Activated CD4-positive, alpha-beta T cell treated with anti-CD3 and anti-CD28 coated beads for 48 hours (primary cell): ENCODE data around the gene SYCP2.
"Not testable (repeated sequence)": the region's sequence is repeated elsewhere in the genome, so short reads cannot be mapped to it uniquely, and the experiment has no call there.

Experiments
- DNase-seq: peaks from one replicate; pipeline ENCODE4 v3.0.0-alpha.2; 2020

SYCP2 gene

DNA sequence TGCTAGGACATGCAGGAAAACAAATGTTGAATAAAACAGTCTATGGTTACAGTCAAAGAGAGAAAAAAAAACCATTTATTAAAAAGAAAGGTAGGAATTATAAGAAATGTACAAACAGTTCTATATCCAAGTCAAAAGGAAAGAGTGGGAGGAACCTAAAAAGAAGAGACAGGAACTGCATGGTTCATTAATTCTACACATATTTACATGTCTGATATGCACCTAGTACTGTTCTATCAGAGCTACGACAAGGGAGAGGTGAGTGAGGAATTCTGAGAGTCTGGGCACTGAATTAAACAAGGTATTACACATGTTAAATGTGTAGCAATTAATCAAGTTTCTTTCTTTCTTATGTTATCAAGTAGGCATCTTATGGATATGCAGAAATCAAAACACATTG is 41.9 kb downstream of the SYCP2 start:
- DNase-seq: no peak

DNA sequence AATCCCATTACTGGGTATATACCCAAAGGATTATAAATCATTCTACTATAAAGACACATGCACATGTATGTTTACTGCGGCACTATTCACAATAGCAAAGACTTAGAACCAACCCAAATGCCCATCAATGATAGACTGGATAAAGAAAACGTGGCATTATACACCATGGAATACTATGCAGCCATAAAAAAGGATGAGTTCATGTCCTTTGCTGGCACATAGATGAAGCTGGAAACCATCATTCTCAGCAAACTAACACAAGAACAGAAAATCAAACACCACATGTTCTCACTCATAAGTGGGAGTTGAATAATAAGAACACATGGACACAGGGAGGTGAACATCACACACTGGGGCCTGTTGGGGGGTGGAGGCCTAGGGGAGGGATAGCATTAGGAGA is 43.4 kb downstream of the SYCP2 start:
- DNase-seq: not testable (repeated sequence)

DNA sequence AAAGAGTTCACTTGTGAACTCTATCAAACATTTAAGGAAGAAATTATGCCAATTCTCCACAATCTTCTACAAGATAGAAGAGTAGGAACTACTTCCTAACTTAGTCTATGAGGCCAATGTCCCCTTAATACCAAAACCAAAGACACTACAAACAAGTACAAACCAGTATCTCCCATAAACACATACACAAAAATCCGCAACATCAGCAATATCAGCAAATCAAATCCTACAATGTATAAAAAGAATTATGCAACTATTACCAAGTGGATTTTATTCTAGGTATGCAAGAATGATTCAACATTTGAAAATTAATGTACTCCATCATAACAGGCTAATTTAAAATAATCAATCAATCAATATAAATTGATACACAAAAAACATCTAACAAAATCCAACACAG is 45.4 kb downstream of the SYCP2 start:
- DNase-seq: no peak

DNA sequence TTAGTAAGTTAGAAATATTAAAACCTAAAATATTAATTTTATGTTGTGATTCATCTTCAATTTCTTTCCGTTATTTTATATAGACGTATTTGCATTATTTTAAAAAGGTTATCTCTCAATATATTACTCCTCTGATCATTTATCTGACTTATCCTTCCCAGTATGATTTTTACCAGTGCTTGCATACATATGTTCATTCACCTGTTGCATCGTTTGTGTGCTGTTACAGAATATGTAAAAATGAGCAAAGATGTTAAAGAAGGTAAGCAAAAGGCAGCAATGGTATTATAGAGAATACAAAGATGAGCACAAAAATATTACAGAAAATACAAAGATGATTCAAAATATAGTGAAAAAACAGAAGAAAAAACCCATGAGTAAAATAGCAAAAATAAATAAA is 48.9 kb downstream of the SYCP2 start:
- no peak for DNase-seq

DNA sequence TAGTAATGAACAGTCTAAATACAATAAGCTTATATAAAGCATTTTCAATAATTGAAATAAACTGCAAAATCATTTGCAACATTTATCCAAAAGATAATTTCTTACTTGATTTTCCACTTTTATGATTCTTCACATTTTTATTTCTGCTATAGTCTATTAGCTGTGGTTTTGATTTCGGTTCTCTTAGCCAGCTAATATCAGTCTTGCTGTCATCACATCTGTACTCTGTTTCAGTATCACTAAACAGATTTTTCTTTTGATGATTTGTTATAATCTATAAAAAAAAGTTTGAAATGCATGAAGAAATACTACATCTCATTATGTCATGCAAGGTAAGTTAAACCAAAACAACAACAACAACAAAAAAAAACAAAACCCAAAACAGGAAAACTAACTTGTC is 53.2 kb downstream of the SYCP2 start:
- no peak for DNase-seq

DNA sequence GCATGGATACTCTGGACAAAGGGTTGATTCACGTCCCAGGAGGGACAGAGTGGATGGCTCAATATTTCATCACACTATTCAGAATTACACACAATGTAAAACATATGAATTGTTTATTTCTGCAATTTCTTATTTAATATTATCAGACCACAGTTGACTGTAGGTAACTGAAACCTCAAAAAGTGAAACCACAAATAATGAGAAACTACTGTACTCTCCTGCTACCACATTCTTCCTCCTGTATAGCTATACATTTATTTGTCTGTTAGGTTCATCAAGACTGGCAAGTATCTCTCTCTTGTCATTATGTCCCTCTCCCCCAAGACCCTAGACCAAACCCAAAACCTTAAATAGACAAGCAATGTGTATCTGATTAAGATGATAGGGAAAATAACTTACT is 60.0 kb downstream of the SYCP2 start:
- no peak for DNase-seq

DNA sequence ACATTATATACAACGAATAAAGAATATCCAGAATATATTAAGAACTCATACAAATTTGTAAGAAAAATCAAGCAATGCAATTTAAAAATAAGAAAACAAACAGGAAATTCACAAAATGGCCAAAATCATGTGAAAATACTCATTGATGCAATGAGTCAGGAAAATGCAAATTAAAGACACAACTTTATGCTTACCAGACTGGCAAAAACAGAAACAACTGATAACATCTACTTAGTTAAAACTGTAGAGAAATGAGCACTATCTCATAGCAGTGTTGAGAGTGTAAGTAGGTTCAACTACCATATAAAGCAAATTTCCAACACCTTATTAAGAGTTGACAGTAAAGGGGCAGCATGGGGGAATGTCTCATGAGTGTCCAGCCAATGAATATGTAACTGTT is 62.3 kb downstream of the SYCP2 start:
- DNase-seq: no peak

DNA sequence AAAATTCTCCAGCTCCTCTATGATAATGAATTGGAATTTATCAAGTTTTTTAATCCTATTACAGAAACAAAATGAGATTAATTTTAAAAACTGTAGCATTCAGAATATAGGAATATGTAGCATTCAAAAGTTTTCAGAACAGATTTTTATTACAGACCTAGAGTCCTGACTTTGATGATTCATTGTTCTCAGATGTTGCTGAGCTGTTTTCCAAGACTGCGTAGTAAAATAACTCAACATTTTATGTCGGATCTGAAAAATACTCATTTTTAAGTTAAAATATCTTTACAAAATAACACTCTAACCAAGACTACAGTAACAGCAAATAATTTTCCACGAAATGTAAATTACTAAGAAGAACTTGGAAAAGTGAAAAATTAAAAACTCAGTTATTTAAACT is 67.1 kb downstream of the SYCP2 start:
- no peak for DNase-seq

DNA sequence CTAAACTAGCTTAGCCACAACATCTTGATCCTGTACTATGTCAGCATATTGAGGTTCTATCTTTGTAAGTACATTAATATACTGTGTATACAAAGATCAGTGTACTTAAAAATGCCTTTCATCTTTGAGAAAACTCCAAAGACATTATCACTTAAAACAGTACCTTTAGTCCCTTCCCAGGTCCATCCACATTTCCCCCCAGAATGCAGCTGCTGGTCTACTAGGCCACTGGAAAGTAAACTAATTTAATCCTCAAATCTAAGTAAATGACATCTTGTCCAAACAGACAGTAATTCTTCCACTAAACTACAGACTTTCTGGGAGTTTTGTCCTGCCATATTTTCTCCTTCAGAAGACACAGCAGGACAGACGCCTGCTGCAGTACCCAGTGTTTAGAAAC is 68.7 kb downstream of the SYCP2 start:
- no peak for DNase-seq

DNA sequence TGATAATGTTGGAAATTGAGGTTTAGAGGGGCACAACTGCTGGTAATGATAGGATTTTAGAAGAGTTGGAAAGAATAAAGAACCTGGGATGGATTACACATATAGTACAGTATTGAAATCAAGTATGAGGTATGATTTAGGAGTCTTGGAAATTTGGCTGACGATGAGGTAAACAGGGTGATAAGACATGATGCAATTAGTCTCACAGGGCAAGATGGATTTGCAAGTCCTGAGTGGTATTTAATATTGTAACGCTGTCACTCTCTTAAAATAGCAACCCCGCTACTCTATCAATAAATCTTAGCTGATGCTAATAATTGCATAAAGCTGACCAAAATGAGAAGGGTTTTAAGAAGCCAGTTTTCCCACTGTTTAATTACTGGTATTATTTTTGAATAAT is 70.4 kb downstream of the SYCP2 start:
- DNase-seq: no peak

DNA sequence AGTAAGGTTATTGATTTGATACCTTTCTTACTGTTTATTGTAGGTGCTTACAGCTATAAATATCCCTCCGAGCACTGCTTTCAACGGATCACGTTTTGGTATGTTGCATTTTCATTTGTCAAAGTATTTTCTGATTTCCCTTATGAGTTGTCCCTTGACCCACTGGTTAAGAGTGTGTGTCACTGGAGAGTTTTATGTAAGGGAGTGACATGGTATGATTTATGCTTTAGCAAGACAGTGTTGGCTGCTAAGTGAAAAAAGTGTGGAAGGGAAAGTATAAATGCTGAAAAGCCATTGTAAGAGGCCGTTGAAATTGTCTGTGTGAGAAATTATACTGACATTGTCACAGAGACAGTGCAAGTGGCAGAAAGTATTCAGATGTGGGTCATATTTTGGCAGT is 72.0 kb downstream of the SYCP2 start:
- DNase-seq: no peak

DNA sequence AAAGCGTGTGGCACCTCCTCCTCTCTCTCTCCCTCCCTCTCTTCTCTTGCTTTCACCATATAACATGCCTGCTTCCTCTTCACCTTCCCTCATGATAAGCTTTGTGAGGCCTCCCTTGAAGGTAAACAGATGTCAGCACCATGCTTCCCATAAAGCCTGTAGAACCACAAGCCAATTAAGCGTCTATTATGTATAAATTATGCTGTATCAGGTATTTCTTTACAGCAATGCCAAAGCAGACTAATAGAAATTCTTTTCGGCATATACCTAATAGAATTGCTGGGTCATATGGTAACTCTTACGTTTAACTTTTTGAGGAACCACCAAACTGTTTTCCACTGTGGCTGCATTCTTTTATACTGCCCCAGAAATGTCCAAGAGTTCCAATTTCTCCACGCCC is 75.0 kb downstream of the SYCP2 start:
- DNase-seq: no peak

DNA sequence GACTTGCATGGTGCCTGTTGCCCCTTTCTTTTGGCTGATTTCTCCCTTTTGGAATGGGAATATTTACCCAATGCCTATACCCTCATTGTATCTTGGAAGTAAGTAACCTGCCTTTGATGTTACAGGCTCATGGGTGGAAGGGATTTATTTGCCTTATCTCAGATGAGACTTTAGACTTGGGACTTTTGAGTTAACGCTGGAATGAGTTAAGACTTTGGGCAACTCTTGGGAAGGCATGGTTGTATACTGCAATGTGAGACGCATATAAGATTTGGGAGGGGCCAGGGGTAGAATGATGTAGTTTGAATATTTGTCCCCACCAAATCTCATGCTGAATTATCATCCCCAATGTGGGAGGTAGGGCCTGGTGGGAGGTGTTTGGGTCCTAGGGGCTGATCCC is 75.5 kb downstream of the SYCP2 start:
- no peak for DNase-seq

DNA sequence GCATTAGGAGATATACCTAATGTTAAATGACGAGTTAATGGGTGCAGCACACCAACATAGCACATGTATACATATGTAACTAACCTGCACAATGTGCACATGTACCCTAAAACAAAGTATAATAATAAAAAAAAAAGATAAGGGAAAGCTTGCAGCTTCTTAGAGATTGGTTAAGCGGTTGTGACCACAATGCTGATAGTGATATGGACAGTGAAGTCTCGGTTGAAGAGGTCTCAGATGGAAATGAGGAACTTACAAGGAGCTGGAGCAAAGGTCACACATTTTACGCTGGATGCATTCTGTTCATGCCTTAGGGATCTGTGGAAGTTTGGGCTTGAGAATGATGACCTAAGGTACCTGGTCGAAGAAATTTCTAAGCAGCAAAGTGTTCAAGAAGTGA is 76.5 kb downstream of the SYCP2 start:
- DNase-seq: not testable (repeated sequence)

DNA sequence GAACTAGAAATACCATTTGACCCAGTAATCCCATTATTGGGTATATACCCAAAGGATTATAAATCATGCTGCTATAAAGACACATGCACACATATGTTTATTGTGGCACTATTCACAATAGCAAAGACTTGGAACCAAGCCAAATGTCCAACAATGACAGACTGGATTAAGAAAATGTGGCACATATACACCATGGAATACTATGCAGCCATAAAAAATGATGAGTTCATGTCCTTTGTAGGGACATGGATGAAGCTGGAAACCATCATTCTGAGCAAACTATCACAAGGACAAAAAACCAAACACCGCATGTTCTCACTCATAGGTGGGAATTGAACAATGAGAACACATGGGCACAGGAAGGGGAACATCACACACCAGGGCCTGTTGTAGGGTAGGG is 76.9 kb downstream of the SYCP2 start:
- not testable (repeated sequence) for DNase-seq

DNA sequence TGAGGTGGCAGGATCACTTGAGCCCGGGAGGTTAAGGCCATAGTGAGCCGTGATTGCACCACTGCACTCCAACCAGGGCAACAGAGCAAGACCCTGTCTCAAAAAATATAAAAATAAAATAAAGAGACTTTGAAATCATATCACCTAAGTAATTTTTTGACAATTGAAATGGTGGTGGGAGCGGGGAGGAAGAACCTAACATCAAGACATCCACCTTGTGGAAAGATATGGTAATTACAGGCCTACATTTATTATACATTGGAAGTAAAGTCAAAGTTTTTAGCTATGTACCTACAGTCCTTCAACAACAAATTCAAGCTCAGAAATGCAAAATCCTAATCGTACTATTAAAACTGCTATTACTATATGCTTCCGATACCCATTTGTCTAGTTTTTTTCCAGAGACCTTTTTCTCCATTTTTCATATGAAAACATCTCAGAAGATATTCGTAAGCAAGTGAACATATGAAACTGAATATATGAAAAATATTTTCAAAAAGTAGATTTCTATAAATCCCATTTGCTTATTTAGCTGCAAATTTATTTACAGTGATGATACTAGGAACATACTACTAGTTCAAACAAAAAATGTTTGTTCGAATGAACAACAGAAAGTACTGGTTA is 83.3 kb downstream of the SYCP2 start:
- DNase-seq: no peak

DNA sequence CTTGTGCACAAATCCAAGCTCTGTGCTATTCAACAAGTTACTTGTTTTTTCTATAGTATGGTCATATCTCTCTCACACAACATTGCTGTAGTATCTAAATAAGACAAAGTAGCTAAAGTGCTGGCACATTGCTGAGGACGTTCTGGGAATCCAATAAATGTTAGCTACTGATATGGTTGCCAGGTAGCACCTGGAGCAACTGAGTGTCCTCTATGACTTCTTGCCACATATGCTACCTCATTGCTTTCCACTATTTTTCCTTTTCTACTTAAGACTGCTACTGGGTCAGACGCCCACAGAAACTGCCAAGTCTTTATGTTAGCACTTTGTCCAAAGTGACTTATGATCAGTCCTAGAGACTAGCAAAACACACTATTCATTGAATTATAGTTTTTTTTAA is 85.3 kb downstream of the SYCP2 start:
- DNase-seq: no peak

DNA sequence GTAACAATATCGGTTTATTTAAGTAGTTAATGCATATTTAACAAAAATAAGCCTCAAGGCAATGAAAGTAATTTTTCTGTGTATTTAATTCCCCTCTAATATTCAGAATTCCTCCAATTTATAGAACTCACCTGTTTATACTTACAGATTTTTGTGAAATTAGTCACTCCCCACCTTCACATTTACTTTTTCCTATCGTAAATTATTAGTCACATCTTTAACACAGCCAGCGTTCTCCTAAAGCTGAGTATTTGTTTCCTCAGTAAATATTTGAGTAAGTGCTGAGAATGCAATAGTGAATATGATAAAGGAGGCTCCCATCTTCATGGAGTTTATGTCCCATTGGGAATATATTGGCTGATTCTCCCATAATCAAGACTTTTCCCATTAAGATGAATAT is 88.0 kb downstream of the SYCP2 start:
- DNase-seq: no peak

DNA sequence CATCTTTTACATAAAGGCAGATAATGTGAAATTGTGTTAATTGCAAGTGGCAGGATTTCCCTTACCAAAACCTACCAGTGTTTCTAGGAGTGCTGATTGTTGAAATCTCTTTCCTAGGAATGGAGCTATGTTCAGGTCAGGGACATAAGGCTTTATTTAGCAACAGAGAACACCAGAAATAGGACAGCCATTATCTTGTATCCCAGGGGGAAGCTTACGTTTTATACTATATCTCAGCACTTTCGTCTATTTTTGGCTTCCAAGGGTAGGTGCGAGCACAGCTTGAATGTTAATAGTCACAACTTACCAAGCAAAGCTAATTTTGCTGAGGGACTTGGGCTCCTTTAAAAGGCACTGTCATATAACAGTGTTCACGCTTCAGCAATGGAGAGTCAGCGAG is 94.0 kb downstream of the SYCP2 start:
- DNase-seq: no peak

DNA sequence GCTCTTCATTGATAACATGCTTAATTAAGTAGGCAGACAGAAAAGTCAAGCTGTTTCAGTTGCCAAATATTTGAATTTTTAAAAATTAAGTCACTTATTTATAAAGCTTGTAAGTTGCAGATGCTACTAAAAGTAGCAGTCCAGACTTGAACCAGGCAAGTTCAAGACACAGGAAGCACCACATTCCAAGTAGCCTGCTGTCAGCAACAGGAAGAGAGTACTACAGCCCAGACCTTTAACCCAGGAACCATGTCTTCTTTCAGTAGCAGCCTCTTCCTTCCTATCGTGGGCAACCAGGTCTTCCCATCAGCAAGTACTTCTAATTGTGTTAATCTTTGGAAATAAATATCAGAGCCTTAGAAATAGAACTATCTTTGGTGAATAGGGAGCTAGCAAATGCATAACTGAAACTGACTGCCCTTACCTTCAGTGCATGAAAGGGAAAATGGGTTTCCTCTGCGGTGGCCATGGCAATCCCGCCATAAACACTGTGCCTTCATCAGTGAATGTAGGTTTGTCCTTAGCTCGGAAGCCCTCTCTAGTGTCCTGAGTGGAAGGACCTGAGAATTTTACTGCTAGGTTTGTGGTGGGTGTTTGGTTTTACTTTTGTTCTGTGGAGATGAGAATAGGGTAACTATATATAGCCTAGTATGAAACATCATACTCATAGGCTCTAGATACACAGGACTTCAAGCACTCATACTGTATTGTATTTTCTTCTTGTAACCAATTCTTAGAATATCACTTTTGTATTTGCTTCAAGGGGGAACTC is 95.6 kb downstream of the SYCP2 start:
- DNase-seq: no peak

DNA sequence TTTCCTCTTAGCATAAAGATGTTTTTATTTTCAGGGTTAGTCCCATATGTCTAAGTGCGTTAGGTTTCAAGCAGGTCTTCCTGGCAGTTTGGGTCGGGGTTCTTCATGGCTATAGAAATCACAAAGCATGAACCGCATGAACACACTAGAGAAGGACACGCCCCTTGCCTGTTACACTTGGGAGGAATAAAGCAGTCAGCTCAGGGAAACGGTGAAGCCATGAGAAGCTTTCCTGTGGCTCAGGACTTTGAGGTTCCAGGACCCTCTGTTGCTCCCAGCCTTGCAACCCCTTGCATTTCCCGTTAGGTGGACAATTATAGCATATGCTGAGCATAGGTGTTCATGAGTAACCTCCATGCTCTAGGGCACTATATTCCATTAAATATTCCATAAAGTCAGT is 96.7 kb downstream of the SYCP2 start:
- DNase-seq: no peak

DNA sequence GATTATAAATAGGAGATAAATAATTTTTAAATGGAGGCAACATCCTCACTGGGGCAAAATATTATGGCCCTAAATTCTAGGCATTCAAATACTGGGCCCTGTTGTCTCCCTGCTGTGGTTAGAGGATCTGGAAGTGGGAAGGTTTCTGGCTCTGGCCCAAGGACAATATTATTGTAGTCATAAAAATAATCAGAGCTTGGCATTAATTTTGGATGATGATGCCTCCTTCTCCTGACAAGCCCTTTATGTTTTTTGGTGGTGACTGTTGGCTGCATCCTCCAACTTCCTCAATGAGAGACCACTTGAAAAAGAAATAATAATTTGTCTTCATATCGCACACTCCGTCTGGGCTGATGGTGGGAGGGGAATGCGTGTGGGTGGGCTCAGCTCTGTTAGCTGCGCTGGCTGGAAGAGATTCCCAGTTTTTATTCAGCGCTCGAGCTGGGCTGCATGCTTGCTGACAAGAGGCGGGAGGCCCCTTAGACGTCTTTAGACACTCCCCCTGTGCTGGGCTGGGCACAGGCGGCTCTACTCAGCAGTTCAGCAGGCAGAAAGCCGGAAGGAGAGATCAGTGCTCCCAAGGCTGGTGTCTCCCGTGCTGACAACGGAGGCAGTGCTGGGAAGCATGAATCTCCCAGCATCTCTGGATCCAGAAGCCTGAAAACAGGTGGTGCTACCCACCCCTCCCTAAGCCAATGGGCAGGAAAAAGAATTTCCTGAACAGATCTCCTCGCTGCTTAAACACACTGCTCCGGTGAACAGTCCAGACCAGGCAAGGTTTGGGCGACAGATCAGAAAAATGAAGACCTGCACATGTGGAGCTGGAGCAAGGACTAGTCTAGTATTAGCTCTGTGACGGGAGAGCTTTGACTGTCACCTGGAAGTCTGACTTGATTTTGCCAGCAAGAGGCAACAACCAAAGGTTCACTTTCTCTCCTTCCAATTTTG is 97.7 kb downstream of the SYCP2 start:
- no peak for DNase-seq

DNA sequence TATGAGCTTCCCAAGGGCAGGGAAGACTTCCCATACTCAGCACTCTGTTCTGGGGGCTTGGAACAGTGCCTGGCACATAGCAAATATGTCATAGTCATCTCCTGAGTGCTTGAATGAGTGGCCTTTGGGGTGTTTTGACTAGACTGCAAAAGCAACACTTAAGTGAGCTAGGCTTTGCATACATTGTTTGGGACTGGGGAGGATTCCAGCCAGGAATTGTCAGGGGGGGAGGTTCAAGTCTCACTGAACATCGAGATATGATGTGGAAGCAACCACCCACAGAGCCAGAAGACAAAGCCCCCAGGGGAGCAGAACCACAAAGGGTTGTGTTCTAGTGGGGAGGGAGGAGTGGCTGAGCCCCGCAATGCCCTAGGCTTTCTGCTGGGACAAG is 98.4 kb downstream of the SYCP2 start:
- DNase-seq: no peak
